Stimulated activated CD8-positive, alpha-beta memory T cell treated with anti-CD3 and anti-CD28 coated beads, Interleukin-15, amount 100 ng/mL, for 48 hours (primary cell): ENCODE measurements around the gene PCDH9.

Experiments used
- DNase-seq, 2 donors: peaks; one replicate each; pipeline ENCODE4 v3.0.0-alpha.2; 2020; ENCODE audit warnings: low read depth in 2 of 2

The PCDH9 gene

DNA sequence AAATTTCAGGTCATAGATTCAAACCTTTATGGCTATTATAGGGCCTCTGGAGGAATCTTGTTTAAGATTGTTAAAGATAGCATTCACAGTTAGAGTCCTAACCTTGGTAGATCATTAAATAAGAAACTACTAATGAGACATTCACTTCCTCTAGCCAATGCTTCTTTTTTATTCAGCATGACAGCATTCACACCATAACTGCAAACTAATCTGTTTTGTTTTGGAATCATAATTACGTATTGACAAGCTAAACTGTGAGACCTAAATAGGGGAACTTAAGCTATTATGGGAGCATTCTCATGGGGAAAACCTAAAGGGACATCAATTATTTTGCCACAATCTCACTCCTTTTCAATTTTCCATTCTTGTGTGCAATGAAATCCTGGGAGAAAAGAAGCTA lies 653.8 kb downstream of the PCDH9 start:
- no peak for DNase-seq

DNA sequence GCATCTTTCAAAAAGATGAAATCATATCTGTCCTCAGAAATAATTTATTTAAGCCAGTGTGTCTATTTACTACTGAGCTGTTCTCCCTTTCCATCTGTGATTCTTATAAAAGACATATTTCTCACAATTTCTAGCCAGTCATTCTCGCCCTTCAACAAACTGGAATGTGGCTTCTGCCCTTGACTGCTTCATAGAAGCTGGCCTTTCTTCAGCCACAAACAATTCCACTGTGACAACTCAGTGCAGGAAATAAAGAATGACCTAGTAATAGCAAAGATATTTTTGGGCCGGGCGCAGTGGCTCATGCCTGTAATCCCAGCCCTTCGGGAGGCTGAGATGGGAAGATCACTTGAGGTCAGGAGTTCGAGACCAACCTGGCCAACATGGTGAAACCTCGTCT lies 655.5 kb downstream of the PCDH9 start:
- DNase-seq = no peak

DNA sequence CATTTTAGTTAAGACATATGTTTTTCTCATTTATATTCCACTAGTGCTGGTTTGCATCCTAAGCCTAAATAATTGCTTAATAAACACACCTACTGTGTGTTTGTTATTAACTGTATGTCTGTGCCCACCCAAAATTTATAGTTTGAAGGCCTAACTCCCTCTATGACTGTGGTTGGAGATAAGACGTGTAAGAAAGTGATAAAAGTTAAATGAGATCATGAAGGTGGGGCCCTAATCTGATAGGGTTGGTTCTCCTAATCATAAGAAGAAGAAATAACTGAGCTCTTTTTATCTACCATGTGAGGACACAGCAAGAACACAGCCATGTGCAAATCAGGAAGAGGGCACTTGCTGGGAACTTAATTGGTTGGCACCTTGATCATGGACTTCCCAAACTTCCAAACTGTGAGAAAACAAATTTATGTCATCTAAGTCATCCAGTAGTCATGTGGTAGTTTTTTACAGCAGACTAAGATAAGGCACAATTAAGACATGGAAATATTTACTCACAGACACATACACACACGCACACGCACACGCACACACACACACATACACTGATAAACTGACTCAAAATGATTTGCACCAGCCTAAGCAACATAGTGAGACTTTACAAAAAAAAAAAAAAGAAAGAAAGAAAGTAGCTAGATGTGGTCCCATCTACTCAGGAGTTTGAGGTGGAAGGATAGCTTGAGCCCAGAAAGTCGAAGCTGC lies 662.1 kb downstream of the PCDH9 start:
- DNase-seq = no peak

DNA sequence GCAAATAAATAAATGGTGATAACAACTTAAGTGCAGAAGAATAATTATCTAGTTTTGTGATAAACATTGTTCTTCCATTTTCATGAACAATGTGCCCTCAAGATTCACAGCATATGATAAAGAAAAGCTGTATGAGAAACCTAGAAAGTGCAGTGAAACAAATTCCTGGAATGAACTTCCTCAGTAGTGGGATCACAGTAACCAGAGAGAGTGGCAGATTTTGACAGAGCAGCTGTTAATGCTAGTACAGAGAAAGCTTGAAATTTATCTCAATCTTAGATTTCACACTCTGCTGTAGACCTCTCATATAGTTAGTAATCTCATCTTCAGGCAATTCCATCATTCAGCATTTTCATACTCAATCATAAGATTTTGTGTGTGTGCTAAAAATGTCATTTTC lies 664.9 kb downstream of the PCDH9 start:
- no peak for DNase-seq

DNA sequence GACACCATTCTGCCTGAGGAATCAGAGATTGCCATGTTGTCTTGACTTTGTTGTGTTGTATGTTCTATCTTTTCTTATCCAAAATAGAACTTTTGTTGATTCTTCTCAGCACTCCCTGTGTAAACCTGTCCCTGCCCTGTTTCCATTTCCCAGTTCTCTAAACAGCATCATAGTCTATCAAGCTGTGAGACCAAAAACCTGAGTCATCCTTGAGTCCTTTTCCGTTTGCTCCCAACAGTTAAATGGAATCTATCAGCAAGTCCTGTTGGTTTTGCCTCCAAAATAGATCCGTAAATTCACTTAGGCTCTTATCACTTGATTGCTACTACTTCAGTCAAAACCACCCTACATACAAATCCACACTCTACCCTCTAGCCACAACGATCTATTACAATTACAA lies 667.1 kb downstream of the PCDH9 start:
- DNase-seq = no peak

DNA sequence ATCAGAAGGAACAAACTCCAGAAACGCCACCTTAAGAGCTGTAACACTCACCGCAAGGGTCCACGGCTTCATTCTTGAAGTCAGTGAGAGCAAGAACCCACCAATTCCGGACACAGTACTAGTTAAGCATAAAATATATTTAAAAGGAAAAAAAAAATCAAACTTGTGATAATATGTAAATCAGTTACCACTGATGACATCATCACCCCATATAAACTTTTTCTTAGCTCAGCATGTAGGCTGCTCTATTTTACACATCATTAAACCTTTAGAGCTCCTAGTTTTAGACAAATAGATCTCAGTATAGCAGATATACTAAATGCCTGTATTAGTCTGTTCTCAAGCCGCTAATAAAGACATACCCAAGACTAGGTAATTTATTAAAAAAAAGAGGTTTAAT lies 668.1 kb downstream of the PCDH9 start:
- no peak for DNase-seq

DNA sequence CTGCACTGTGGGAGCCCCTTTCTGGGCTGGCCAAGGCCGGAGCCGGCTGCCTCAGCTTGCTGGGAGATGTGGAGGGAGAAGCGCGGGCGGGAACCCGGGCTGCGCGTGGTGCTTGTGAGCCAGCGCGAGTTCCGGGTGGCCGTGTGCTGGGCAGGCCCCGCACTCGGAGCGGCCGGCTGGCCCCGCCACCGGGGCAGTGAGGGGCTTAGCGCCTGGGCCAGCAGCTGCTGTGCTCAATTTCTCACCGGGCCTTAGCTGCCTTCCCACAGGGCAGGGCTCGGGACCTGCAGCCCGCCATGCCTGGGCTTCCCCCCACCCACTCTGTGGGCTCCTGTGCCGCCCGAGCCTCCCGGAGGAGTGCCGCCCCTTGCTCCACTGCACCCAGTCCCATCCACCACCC lies 669.1 kb downstream of the PCDH9 start:
- no peak for DNase-seq

DNA sequence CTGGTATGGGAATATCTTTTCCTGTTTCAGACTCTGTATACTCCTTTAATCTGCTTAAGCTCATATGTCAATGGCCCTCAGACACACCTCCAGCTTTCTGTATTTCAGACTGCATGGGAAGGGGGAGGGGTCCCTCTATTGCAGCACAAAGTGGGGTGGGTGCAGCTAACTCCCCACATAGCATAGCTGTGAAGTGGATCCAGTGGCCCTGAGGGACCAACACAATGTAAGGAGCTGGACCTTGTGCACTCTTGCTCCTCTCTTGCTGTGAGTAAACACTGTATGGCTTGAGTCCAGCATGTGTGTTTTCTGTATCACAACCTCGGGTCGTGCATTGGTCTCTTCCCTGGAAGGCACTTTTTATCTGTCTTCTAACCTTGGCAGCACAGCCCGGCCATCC lies 669.9 kb downstream of the PCDH9 start:
- no peak for DNase-seq

DNA sequence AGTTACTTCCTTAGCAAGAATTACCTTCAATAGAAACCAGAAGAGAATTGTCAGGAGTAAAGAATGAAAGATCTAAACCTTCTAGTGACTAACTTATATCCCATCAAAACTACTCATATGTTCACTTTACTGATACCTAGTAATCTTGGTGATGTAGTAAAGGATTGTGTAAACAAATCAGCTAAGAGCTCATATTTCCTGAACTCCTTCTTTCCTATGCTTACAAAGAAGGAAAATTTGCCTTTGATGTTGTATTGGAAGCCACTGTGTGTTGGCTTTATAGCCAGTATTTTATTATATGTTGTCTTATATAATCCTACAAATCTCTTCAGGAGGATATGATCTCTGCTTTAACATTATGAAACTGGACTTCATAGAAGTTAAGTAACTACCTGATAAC lies 671.0 kb downstream of the PCDH9 start:
- no peak for DNase-seq

DNA sequence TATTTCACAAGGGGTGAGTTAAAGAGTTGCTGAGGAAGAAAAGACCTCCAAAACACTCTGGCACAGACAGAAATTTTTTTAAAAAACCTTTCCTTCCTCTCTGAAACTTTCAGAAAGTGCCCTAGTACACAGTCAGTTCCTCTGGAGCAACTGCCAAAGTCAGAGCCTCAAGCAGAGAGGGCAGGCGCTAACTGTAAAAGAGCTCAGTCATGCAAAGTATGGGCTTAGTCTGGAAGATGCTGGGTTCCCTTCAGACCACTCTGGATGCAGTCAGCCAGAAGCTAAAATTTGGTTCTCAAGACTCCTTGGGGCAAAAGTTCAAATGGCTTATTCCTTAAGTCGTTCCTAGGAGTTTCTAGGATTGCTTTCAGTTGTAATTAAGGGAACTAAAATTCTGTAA lies 671.6 kb downstream of the PCDH9 start:
- DNase-seq = no peak

DNA sequence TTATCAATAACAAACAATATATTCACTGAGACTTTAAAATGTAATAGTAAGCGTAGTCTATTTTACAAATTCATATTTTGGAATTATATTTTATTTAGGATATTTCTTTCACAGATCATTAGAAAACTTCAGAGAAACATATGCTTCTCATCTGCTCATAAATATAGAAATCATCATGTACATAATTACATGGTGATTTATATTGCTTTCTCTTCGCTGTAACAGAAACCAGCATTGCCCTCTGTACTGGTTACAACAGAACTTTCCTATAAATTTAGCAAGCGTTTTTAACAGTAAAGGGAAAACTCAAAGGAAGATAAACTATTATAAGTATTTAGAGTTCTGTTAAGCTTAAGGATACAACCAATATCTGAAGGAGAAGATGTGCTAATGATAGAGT lies 672.8 kb downstream of the PCDH9 start:
- DNase-seq = no peak

DNA sequence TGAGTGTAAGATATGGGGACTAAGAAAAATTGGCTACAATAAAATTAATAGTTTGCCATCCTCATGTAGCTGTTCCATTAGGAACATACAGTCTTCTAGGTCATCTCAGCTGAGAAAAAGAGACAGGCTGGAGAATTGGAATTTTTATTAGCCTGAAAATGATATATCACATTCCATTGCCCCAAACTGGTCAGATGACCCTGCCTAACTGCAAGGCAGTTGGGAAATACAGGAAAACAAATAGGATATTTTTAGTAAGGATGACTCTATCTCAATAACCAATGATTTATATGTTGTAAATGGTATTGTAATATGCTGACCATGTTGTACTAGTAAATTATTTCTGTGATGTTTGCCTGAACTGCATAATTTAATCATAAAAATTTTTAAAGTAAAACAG lies 673.8 kb downstream of the PCDH9 start:
- DNase-seq = no peak

DNA sequence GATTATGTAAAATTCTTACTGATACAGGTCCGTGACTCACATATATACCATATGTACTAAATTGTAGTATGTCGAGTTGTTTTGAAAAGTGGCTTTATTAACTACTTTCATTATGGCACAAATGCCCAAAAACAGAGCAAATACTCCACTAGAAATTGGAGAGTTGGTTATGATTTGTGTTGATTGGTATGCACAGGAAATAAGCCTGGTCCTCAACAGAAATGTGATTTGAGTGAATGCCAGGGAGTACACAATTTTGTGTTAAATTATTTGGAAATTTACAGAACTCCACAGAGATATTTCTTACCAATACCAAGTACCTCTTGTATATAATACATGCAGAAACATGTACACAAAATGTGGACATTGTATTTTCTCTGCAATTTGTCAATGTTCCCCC lies 676.7 kb downstream of the PCDH9 start:
- no peak for DNase-seq

DNA sequence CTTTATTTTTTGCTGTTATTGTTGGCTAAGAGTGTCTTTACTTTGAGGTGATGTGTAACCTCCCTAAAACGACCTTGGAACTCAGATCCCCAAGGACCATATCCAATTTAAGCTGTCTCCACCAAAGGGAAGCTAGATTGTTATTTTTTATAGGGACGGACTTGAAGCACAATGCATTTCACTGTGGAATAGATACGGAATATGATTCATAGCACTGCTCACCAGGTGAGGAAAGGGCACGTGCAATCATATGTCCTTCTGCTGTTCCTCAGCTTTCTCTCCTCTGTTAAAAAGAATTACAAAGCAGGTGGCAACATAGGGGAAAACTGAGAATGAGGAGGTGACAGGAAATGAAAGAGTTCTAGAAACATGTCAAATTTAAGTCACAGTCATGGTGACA lies 679.0 kb downstream of the PCDH9 start:
- no peak for DNase-seq

DNA sequence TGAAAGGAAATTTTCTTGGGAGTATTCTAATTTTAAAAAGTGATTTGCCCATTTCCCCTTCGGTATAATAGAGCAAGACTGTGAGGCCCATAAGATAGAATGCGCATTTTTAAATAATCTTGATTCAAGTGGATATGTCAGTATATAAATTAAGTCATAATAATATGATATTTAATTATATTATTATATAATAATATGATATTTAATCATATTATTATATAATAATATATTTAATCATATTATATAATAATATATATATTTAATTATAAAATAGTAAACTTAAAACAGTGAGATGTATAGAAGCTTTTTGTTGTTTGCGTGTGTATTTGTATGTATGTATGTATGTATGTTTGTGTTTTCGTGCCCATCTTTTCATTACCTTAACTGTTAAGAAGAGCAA lies 682.5 kb downstream of the PCDH9 start:
- no peak for DNase-seq

DNA sequence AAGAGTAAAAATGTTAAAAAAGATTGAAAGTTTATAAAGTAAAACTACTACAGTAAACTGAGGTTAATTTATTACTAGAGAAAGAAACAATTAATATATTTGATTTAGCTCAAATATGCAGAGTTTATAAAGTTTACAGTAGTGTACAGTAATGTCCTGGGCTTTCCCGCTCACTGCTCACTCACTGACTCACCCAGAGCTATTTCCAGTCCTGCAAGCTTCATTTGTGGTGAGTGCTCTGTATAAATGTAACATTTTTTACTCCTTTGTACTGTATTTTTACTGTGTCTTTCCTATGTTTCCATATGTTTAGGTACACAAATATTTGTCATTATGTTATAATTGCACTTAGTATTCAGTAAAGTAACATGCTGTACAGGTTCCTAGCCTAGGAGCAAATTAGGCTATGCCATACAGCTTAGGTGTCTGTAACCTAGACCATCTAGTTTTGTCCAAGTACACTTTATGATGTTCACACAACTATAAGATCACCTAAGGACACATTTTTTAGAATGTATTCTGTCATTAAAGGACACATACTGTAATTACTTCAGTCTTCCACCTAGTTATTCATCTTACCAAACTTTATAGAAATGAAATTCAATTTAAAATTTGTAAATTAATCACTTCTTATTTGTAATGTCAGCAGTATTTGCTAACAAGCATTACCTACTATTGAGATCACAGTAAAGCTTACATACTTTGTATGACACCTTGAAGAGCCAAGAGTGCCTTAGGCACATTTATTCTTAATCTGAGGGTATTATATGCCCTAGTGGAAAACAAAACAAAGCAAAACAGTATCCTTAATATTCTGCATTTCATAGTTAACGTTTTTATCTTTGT lies 683.4 kb downstream of the PCDH9 start:
- DNase-seq = no peak

DNA sequence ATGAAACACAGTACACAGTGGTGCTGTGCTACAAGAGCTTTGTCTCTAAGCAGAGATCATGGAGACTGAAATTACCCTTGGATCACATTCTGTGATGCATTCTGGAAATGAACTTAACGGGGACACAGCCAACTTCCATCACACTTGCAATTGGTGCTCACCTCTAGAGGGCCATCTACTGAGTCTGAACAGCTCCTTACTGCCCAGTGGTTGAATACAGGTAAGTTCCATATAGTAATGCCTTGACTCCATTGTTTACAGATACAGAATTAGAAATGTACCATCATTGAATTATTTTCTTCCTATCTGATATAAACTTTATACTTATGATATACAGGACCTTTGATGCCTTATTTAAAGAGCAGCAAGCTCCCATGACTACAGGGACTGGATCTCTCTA lies 686.4 kb downstream of the PCDH9 start:
- DNase-seq = no peak

DNA sequence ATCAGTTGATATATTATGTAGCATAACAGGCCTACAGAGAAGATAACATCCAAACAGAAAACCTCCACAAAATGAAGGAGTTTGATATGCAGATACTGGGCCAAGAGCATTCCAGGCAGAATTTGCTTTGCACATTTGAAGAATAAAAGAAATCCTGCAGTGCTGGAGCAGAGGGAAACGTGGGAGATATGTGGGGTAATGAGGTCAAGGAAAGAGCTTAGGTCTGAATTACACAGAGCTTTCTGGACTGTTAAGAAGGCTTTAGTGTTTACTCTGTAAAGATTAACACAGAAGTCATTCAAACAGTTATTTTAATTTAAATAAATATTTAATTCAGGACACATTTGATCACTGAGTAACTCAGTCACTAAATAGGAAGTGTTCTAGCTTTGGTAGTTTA lies 692.7 kb downstream of the PCDH9 start:
- DNase-seq = no peak

DNA sequence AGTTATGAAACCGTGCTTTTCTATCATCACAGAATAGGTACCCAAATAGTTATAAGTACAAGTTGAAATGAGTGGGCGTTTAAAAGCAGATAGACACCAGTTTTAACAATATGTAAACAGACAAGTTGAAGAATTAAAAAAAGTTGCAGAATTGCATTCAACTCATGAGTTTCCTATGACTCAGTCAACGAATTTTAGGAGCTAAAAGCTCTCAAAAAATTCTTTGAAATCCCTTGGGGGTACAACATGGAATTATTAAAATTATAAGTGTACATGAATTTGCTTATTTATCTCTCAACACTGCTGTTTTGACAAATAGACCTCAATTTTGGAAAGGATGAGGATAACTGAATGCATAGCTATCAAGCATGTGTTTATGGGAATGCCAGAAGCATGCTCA lies 693.4 kb downstream of the PCDH9 start:
- no peak for DNase-seq

DNA sequence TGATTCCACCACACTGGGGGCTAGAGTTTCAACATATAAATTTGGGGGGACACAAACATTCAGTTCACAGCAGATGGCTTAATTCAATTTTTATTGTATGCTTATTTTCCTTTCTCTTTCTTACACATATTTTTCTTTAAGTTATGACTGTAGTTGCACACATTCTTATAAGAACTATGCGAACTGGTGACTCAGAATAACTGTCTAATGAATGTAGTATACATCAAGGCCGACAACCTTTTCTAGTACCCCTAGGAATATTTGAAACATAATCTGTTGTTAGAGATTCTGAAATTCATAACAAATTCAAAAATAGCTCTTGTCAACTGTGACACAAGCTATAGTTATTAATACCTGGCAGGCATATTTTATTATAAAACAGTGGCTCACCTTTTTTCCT lies 695.6 kb downstream of the PCDH9 start:
- DNase-seq = no peak

DNA sequence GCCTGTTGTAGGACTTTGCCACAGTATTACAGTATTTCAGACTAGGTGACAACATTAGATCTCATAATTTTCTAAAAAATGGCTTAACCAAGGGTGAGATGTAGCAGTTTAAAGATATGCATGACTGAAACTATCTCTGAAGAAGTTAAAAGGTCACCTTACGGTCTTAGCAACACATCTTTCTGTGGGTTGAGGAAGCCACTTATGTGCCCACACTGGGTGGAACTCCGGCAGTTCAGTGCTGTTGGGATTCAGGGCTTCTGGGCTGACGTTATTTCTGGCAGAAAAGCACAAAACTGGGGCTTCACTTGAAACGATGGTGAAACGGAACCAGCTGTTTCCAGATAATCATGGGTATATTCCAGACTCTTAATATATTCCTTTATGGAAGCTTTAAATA lies 697.3 kb downstream of the PCDH9 start:
- DNase-seq = no peak

DNA sequence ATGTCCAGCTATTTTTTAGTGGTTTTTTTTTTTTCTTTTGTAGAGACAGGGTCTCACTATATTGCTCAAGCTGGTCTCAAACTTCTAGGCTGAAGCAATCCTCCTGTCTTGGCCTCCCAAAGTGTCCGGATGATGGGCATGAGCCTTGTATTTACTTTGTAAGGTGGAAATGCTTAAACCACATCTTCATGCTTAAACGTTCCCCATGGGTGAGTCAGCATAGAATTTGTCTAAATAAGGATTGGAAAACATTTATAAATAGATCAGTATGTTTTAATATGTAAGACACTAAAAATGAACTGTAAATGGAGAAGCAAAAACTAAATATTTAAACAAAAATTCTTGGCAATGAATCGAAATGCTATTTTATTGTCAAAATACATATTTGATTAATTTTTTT lies 698.0 kb downstream of the PCDH9 start:
- DNase-seq = no peak

DNA sequence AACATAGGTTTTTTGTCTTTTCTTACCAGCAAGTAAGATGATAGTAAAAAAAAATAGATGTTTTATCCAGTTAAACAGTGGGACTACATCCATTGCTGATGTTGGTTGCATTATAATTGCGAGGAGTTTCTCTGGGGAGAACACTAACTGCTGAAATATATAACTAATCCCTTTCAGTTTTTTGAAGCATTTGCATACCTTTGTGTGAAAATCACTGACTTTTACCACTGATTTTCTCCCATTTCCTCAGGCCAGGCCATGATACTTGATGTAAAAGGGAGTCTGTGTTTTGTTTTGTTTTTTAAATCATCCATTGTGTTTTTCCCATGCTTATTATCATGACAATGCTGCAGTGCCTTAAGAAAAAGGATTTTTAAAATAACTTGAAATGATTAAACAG lies 699.5 kb downstream of the PCDH9 start:
- DNase-seq = no peak

DNA sequence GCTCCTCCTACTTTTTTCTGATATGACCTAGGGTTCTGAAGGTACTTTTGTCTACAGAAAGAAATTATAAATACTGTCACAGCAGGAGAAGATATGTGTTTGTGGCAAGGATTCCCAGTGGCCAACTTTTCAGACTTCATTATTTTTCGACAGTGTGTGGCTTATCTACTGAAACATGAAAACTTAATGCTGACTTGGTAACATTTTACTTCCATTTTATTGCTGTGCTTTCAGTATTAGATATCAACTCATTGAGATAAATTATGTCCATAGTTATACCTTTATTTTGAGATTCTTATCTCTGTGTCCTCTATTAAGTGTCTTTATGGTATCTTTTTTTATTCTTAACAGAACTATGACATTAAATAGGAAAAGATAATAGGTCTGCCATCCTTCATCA lies 700.0 kb downstream of the PCDH9 start:
- no peak for DNase-seq
